Measurements from ENCODE around the gene ALG14.

Gene ALG14

DNA sequence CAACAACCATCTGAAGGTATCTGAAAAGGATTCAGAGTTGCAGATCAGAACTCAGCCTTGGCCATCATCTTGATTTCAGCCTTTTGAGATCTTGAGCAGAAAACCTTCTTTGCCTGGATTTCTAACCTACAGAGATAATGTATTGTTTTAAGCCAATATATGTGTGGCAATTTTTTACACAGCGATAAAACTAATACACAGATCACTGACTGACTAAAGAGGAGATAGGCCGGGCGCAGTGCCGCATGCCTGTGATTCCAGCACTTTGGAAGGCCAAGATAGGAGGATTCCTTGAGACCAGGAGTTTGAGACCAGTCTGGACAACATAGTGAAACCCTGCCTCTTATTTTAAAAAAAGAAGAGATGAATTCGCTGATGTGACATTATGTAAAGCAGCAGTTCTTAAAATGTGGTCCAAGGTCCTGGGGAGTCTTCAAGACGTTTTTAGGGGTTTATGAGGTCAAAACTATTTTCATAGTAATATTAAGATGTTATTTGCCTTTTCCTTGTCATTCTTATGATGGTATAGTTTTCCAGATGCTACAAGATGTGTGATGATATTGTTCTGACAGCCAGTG is 95.7 kb downstream of the ALG14 start:
- no peak overlapping the region for H3K27ac ChIP-seq (ENCODE audit: low read depth, low read length)
- TF ChIP-seq EZH2phosphoT487 (IDR thresholded peaks at IDR 0.05; ENCODE audit: borderline replicate concordance, low read length): no peak
- TF ChIP-seq, protein P1, sequence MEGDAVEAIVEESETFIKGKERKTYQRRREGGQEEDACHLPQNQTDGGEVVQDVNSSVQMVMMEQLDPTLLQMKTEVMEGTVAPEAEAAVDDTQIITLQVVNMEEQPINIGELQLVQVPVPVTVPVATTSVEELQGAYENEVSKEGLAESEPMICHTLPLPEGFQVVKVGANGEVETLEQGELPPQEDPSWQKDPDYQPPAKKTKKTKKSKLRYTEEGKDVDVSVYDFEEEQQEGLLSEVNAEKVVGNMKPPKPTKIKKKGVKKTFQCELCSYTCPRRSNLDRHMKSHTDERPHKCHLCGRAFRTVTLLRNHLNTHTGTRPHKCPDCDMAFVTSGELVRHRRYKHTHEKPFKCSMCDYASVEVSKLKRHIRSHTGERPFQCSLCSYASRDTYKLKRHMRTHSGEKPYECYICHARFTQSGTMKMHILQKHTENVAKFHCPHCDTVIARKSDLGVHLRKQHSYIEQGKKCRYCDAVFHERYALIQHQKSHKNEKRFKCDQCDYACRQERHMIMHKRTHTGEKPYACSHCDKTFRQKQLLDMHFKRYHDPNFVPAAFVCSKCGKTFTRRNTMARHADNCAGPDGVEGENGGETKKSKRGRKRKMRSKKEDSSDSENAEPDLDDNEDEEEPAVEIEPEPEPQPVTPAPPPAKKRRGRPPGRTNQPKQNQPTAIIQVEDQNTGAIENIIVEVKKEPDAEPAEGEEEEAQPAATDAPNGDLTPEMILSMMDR (IDR thresholded peaks at IDR 0.05; ENCODE audit: low read depth, low read length, poor library complexity, severe bottlenecking): no peak
- no peak overlapping the region for H3K4me3 ChIP-seq (ENCODE audit: low read length)
- H3K79me2 ChIP-seq (ENCODE audit: control insufficient read depth, low read length): no peaks in the 10 kb centered on the region
- H3K9me2 ChIP-seq (replicated peaks; ENCODE audit: control insufficient read depth, low read length): no peaks in the 10 kb centered on the region
- H3K9me3 ChIP-seq (ENCODE audit: control insufficient read depth, insufficient read depth, low read length): no peaks in the 10 kb centered on the region
- H3K4me2 ChIP-seq (ENCODE audit: low read length): no peak overlapping the region
- H3K36me3 ChIP-seq (ENCODE audit: control insufficient read depth, low read length): no peaks in the 10 kb centered on the region
- H3K4me1 ChIP-seq (ENCODE audit: control insufficient read depth, low read length): peaks cover 25% of the 10 kb centered on the region
- no peaks in the 10 kb centered on the region for H3K27me3 ChIP-seq (ENCODE audit: control insufficient read depth, low read length)
- H4K20me1 ChIP-seq (ENCODE audit: control insufficient read depth, insufficient read depth, low read depth, low read length): no peaks in the 10 kb centered on the region
- peaks cover 6% of the 10 kb centered on the region for H3F3A ChIP-seq (ENCODE audit: control insufficient read depth, insufficient read depth)

DNA sequence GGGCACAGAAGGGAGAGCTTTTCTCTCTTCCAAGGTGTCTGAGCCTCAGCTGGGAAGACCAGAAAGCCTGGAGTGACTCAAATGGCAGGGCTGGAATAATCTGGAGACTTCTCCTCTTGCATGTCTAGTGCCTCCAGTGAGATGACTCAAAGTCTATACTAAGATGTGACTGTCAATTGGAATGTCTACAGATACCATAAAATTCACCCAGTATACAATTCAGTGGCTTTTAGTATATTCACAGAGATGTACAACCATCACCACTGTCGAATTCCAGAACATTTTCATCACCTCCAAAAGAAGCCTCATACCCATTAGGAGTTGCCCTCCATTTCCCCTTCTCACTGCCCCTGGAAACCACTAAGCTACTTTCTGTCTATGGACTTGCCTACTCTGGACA is 97.9 kb downstream of the ALG14 start:
- Histone ChIP-seq H4K20me1 (ENCODE audit: control insufficient read depth, insufficient read depth, low read depth, low read length) (no peaks in the 10 kb centered on the region), H3K36me3 (ENCODE audit: control insufficient read depth, low read length) (no peaks in the 10 kb centered on the region), H3K27me3 (ENCODE audit: control insufficient read depth, low read length) (no peaks in the 10 kb centered on the region), H3K27ac (ENCODE audit: low read depth, low read length) (no peak overlapping the region), H3K79me2 (ENCODE audit: control insufficient read depth, low read length) (no peaks in the 10 kb centered on the region), H3K4me3 (ENCODE audit: low read length) (no peak overlapping the region), H3K4me1 (ENCODE audit: control insufficient read depth, low read length) (peaks cover 16% of the 10 kb centered on the region), H3K9me3 (ENCODE audit: control insufficient read depth, insufficient read depth, low read length) (no peaks in the 10 kb centered on the region), H3K4me2 (ENCODE audit: low read length) (no peak overlapping the region), H3F3A (ENCODE audit: control insufficient read depth, insufficient read depth) (peaks cover 6% of the 10 kb centered on the region), H3K9me2 (replicated peaks; ENCODE audit: control insufficient read depth, low read length) (no peaks in the 10 kb centered on the region)
- TF ChIP-seq, protein P1 (IDR thresholded peaks at IDR 0.05; ENCODE audit: low read depth, low read length, poor library complexity, severe bottlenecking): no peak
- no peak for TF ChIP-seq EZH2phosphoT487 (IDR thresholded peaks at IDR 0.05; ENCODE audit: borderline replicate concordance, low read length)

DNA sequence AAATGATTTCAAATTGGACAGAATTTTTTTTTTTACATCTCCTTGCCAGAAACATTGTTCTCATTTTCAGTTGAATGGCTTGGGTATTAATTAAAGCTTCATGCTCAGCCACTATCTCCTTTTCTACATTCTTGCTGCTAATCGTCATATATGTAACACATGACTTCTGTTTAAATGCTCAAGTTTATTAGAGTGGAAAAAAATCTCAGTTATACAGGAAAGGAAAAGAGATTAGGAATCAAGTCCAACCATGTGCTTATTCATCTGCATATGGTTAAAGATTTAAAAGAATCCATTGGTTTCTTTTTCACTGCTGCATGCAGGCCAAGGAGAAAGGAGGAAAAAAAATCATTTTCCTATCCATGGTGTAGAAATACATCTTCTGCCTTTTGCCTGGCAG is 98.5 kb downstream of the ALG14 start:
- Histone ChIP-seq H3K4me1 (ENCODE audit: control insufficient read depth, low read length) (peaks cover 10% of the 10 kb centered on the region), H3F3A (ENCODE audit: control insufficient read depth, insufficient read depth) (peaks cover 1% of the 10 kb centered on the region), H4K20me1 (ENCODE audit: control insufficient read depth, insufficient read depth, low read depth, low read length) (no peaks in the 10 kb centered on the region), H3K4me3 (ENCODE audit: low read length) (no peak overlapping the region), H3K9me3 (ENCODE audit: control insufficient read depth, insufficient read depth, low read length) (no peaks in the 10 kb centered on the region), H3K9me2 (replicated peaks; ENCODE audit: control insufficient read depth, low read length) (no peaks in the 10 kb centered on the region), H3K79me2 (ENCODE audit: control insufficient read depth, low read length) (no peaks in the 10 kb centered on the region), H3K27ac (ENCODE audit: low read depth, low read length) (no peak overlapping the region), H3K4me2 (ENCODE audit: low read length) (no peak overlapping the region), H3K36me3 (ENCODE audit: control insufficient read depth, low read length) (no peaks in the 10 kb centered on the region), H3K27me3 (ENCODE audit: control insufficient read depth, low read length) (no peaks in the 10 kb centered on the region)
- no peak for TF ChIP-seq EZH2phosphoT487 (IDR thresholded peaks at IDR 0.05; ENCODE audit: borderline replicate concordance, low read length)
- TF ChIP-seq, protein P1 (IDR thresholded peaks at IDR 0.05; ENCODE audit: low read depth, low read length, poor library complexity, severe bottlenecking): no peak

All from DOHH2 (cell line).